ENCODE data around the gene TBC1D2. TPM values are rescaled to one million over a fixed set of nuclear protein-coding genes. Genes with fewer than 3 reads are reported as not detected.

Gene TBC1D2
- total and polyA plus RNA-seq, 2 of the 13 experiments (the other 11 are each of a cell fraction or from before 2014, with no cell fraction given): 2.0 to 2.8 TPM

- TF ChIP-seq MNT (IDR thresholded peaks at IDR 0.05) (no peak), CEBPZ (IDR thresholded peaks at IDR 0.05; ENCODE audit: low read length) (no peak), LBX2 (CRISPR knock-in tag; IDR thresholded peaks at IDR 0.05; ENCODE audit: borderline replicate concordance) (no peak), TEAD3 (CRISPR knock-in tag; optimal IDR thresholded peaks at IDR 0.05; ENCODE audit: borderline replicate concordance) (peak; percentile 59), ZIK1 (CRISPR knock-in tag; IDR thresholded peaks at IDR 0.05; ENCODE audit: borderline replicate concordance, low read depth) (no peak), HOXA9 (CRISPR knock-in tag; IDR thresholded peaks at IDR 0.05; ENCODE audit: borderline replicate concordance) (no peak), ZNF256 (CRISPR knock-in tag; conservative IDR thresholded peaks at IDR 0.05) (no peak), MBD4 (IDR thresholded peaks at IDR 0.05; ENCODE audit: borderline replicate concordance, low read length) (no peak), ZNF225 (CRISPR knock-in tag; IDR thresholded peaks at IDR 0.05) (no peak), XBP1 (CRISPR knock-in tag; IDR thresholded peaks at IDR 0.05) (no peak), CTCF (CRISPR knock-in tag; IDR thresholded peaks at IDR 0.05) (no peak), RBM39 (IDR thresholded peaks at IDR 0.05; ENCODE audit: low read depth, low read length, poor library complexity, severe bottlenecking) (no peak), PRPF4 (IDR thresholded peaks at IDR 0.05; ENCODE audit: low read depth, low read length, poor library complexity, severe bottlenecking) (no peak), KDM1A (CRISPR knock-in tag; IDR thresholded peaks at IDR 0.05) (no peak), ZNF841 (CRISPR knock-in tag; IDR thresholded peaks at IDR 0.05; ENCODE audit: borderline replicate concordance) (no peak), NFIC (IDR thresholded peaks at IDR 0.05; ENCODE audit: low read length) (no peak)
Observed at GRCh38 chr9:98182889-98183599, 72.4 kb downstream of the TBC1D2 start (continued).

Measured in HepG2 (cell line).